ENCODE measurements around the gene TMEM213.

TMEM213 gene

GRCh38 chr7:138828302-138828701, 30.5 kb downstream of the TMEM213 start:
- no peak overlapping the region for H3K4me3 ChIP-seq (ENCODE audit: low read length)
- no peak for TF ChIP-seq CTCF (conservative IDR thresholded peaks at IDR 0.05; ENCODE audit: low read depth, low read length)
- DNase-seq (ENCODE audit: low read depth): no peak

- no peak for TF ChIP-seq CTCF (conservative IDR thresholded peaks at IDR 0.05; ENCODE audit: low read depth, low read length)
- DNase-seq (ENCODE audit: low read depth): no peak
These were observed 31.5 kb downstream of the TMEM213 start for GRCh38 chr7:138829335-138829734.

GRCh38 chr7:138832966-138833365, 35.2 kb downstream of the TMEM213 start:
- H3K4me3 ChIP-seq (ENCODE audit: low read length): no peak overlapping the region
- TF ChIP-seq CTCF (conservative IDR thresholded peaks at IDR 0.05; ENCODE audit: low read depth, low read length): no peak
- no peak for DNase-seq (ENCODE audit: low read depth)

More at GRCh38 chr7:138829335-138829734, 31.5 kb downstream of the TMEM213 start:
- no peak overlapping the region for H3K4me3 ChIP-seq (ENCODE audit: low read length)

- no peak for DNase-seq (ENCODE audit: low read depth)
- TF ChIP-seq CTCF (conservative IDR thresholded peaks at IDR 0.05; ENCODE audit: low read depth, low read length): no peak
- H3K4me3 ChIP-seq (ENCODE audit: low read length): no peak overlapping the region
These were observed 35.8 kb downstream of the TMEM213 start for GRCh38 chr7:138833596-138833995.

- DNase-seq (ENCODE audit: low read depth): no peak
- TF ChIP-seq CTCF (conservative IDR thresholded peaks at IDR 0.05; ENCODE audit: low read depth, low read length): no peak
- no peak overlapping the region for H3K4me3 ChIP-seq (ENCODE audit: low read length)
These were observed 36.8 kb downstream of the TMEM213 start for GRCh38 chr7:138834583-138834982.

- H3K4me3 ChIP-seq (ENCODE audit: low read length): no peak overlapping the region
- no peak for TF ChIP-seq CTCF (conservative IDR thresholded peaks at IDR 0.05; ENCODE audit: low read depth, low read length)
- DNase-seq (ENCODE audit: low read depth): no peak
These were observed 37.3 kb downstream of the TMEM213 start for GRCh38 chr7:138835087-138835486.

GRCh38 chr7:138837627-138838026, 39.8 kb downstream of the TMEM213 start:
- no peak for TF ChIP-seq CTCF (conservative IDR thresholded peaks at IDR 0.05; ENCODE audit: low read depth, low read length)
- H3K4me3 ChIP-seq (ENCODE audit: low read length): no peak overlapping the region
- DNase-seq (ENCODE audit: low read depth): no peak

Data from retinal pigment epithelial cell (primary cell).